ENCODE measurements around the gene SHCBP1. TPM values are rescaled to one million over a fixed set of nuclear protein-coding genes. Genes with fewer than 3 reads are reported as not detected.
"Not testable (repeated sequence)": the region's sequence is repeated elsewhere in the genome, so short reads cannot be mapped to it uniquely, and the experiment has no call there.

Gene SHCBP1
- total RNA-seq, 1 donor: 31.5 TPM

DNA sequence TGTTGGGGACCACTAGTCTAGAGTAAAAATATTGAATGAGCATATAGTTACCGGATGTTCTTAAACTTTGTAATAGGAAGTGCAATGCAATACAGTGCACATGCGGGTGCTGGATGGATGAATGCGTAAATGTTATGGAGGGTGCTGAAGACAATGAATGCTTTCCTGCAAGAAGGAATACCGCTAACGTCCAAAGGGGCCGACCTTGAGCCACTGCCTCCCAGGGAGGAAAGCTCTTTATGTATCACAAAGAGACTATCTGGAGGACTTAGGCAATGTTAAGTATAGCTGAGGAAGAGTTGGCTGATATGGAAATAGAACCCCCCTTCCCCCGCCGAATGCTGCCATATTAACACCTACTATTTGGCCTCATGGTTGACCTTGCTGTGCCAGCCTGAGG, 27.5 kb upstream of the SHCBP1 start:
- DNase-seq (ENCODE audit: low read depth): no peak
- H3K4me3 ChIP-seq (ENCODE audit: low read depth, low read length): no peak overlapping the region
- TF ChIP-seq, protein P1, sequence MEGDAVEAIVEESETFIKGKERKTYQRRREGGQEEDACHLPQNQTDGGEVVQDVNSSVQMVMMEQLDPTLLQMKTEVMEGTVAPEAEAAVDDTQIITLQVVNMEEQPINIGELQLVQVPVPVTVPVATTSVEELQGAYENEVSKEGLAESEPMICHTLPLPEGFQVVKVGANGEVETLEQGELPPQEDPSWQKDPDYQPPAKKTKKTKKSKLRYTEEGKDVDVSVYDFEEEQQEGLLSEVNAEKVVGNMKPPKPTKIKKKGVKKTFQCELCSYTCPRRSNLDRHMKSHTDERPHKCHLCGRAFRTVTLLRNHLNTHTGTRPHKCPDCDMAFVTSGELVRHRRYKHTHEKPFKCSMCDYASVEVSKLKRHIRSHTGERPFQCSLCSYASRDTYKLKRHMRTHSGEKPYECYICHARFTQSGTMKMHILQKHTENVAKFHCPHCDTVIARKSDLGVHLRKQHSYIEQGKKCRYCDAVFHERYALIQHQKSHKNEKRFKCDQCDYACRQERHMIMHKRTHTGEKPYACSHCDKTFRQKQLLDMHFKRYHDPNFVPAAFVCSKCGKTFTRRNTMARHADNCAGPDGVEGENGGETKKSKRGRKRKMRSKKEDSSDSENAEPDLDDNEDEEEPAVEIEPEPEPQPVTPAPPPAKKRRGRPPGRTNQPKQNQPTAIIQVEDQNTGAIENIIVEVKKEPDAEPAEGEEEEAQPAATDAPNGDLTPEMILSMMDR (IDR thresholded peaks at IDR 0.05; ENCODE audit: insufficient read depth, low read depth, low read length): peak; percentile 23

DNA sequence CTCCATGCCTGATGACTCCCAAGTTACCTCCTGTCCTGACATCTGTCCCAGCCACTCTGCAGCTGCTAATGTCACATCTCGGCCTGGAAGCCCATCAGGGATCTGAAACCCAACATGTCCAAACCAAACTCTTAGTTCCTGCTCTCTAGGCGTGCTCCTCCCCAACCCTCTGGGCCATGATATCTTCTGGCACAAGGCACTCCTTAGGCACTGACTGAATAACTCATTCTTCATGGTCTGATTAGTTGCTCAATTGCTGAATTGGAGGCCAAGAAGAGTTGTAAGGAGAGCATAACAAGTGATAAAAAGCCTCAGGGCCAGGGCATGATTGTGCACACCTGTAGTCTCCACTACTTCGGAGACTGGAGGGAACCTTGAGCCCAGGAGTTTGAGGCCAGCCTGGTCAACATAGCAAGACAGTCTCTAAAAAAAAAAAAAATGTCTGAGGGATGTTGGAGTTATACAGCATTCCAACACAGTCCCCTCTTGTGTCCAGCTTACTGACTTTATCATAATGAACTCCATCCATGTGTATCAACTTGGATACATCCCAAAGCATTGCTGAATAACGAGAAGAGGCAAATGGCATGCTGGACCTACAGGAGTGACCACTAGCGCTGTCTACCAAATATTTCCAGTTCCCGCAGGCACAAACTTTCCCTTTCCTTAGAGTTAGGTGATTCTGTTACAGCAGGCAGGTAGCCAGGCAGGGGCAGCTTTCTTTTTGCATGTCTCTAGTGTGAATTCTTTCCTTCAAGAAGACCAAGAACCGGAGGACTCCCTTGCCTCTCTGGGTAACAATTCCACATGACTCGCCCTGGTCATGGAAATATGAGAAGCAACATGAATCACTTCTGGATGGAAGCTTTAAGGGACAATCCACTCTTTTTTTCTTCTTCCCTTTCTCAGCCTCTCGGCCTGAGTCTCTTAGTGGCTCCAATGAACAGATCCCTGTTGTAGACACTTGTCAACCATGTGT, 18.1 kb upstream of the SHCBP1 start:
- no peak overlapping the region for H3K4me3 ChIP-seq (ENCODE audit: low read depth, low read length)
- no peak for DNase-seq (ENCODE audit: low read depth)
- TF ChIP-seq, protein P1 (IDR thresholded peaks at IDR 0.05; ENCODE audit: insufficient read depth, low read depth, low read length): no peak

DNA sequence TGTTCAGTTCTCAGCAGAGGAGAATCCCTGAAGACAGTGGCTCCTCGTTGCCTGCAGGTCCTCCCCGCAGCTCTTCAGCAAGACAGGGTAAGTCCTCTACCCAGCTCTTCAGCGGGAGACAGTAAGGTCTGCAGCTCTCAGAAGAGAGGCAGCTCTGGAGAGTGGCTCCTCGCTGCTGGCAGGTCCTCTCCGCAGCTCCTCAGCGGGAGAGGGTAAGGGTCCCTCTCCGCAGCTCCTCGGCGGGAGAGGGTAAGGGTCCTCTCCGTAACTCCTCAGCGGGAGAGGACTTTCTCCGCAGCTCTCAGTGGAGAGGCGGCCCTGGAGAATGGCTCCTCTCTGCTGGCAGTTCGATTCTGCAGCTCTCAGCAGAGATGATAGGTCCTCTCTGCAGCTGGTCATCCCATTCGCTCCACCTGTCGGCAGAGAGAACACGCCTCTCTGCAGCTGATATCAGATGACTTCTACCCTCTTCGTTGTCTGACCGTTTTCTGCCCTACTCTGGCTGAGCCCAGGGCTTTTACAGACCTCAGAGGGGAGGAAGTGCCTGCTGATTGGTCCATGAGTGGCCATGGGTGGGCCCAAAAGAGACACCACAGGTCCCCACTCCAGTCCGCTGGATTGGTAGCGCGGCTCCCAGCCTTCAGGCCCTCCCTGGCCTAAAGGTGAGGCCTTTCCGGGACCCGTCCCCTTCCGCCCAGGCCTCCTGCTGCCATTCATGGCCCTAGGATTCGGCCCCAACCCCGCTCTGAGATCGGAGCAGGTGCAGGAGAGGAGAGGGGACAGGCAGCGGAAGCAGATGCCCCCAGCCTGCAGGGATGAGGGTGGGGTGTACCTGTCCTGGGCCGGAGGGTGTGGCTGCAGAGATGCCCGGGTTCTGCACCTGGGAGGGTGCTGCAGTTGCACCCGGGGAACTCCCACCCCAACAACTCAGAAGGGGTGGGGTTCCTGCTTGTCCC, 11.9 kb upstream of the SHCBP1 start:
- H3K4me3 ChIP-seq (ENCODE audit: low read depth, low read length): peak overlapping the region; percentile 39
- no peak for DNase-seq (ENCODE audit: low read depth)
- TF ChIP-seq, protein P1 (IDR thresholded peaks at IDR 0.05; ENCODE audit: insufficient read depth, low read depth, low read length): no peak

DNA sequence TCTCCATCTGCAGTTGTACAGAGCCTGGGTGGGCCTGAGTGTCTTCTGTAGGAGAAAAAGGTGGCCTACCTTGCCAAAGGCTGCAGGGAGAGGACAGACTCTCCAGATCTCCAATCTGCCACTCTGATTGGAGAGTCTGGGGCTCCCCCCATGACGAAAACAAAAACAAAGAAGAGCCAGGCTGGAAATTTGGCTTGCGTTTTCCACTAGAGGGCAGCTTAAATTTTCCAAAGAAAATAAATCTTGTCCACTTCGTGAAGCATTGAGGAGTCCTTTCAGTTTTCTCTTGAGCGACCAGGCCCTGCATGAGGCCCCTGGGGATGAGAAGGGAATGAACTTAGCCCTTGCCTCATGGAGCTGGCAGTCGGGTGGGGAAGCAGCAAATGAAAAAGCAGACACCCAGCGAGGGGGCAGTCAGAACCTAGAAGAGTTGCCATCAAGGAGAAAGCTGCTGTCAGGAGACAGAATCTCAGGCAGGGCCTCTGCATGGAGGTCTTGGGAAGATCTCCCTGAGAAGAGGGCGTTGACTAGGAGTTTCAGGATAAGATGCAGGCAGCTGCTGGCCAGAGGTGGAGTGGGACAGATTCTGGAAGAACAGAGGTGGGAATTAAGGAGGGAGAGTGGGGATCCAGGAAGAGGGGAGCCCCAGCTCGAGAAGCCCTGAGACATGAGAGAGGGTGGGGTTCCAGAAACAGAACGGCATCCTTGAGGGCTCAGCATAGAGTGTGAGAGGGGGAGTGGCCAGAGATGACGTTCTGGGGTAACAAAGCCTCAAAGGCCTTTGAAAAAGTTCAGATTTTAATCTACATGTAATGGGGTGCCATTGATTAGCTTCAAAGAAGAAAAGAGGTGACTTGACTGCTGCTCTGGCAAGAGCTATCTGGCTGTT, 8.4 kb upstream of the SHCBP1 start:
- H3K4me3 ChIP-seq (ENCODE audit: low read depth, low read length): peak overlapping the region; percentile 17
- peak; percentile 72 for DNase-seq (ENCODE audit: low read depth)
- TF ChIP-seq, protein P1 (IDR thresholded peaks at IDR 0.05; ENCODE audit: insufficient read depth, low read depth, low read length): peak; percentile 58

DNA sequence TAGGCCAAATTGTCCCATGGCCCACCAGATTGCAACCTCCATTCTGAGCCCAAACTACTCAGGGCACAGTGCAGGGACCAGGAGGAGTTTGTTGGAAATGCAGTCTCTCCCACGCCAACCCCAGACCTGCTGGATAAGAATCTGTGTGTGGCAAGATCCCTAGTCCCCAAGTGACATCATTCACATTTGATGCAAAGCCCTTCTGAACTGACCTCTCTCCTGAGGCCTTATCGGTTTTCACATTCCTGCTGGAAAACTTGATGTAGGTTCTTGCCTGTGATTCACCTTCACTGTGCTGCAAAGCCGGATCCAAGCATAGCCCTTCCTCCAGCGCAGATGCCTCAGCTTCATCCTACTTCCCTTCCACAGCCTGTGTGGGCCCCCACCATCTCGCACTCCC, 6.6 kb upstream of the SHCBP1 start:
- no peak overlapping the region for H3K4me3 ChIP-seq (ENCODE audit: low read depth, low read length)
- TF ChIP-seq, protein P1 (IDR thresholded peaks at IDR 0.05; ENCODE audit: insufficient read depth, low read depth, low read length): no peak
- no peak for DNase-seq (ENCODE audit: low read depth)

DNA sequence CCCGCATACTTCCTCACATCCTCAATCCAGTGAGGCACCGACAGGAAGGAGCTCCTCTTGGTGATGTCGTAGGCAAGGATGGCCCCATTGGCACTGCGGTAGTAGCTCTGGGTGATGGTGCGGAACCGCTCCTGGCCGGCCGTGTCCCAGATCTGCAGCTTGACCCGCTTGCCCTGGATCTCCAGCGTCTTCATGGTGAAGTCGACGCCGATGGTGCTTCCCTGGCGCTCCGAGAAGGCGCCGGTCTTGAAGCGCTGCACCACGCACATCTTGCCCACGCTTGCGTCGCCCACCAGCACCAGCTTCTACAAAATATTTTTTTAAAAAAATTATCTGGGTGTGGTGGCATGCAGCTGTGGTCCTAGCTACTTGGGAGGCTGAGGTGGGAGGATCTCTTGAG, 5.5 kb upstream of the SHCBP1 start:
- not testable (repeated sequence) for DNase-seq (ENCODE audit: low read depth); H3K4me3 ChIP-seq (ENCODE audit: low read depth, low read length)

DNA sequence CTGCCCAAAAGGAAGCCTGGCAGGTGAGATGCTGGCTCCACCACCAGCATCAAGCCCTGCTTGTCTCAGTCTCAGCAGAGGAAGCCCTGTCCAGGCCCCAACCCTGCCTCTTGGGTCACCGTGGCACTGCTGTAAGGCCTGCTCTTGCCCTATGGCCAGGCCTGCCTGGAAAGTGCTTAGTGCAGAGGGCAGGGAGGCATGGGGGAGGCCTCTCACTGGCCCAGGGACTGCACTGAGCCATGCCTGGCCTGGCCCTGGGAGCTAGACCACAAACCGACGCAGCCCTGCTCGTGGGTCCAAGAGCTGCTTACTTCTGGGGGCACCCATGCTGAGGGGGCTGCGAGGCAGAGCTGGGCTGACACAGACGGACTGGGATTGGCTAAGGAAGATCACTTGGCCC, 3.7 kb upstream of the SHCBP1 start:
- H3K4me3 ChIP-seq (ENCODE audit: low read depth, low read length); DNase-seq (ENCODE audit: low read depth): not testable (repeated sequence)

DNA sequence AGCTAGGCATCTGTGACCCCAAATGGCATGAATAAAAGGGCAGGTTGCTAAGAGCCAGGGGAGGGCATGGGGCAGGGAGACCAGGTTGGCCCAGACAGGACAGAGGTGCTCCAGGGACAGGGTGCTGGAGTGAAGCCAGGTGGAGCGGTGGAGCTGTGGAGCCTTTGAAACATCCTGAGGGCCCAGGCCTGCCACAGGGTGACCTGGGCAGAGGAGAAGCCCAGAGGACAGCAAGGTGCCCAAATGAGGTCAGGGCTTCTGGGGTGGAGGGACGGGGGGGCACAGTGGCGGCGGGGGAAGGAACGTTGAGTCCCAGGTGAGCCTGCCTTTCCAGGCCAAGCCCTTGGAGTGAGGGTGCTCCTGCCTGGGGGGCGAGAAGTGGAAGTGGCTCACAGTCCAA, 2.5 kb upstream of the SHCBP1 start:
- not testable (repeated sequence) for H3K4me3 ChIP-seq (ENCODE audit: low read depth, low read length)

DNA sequence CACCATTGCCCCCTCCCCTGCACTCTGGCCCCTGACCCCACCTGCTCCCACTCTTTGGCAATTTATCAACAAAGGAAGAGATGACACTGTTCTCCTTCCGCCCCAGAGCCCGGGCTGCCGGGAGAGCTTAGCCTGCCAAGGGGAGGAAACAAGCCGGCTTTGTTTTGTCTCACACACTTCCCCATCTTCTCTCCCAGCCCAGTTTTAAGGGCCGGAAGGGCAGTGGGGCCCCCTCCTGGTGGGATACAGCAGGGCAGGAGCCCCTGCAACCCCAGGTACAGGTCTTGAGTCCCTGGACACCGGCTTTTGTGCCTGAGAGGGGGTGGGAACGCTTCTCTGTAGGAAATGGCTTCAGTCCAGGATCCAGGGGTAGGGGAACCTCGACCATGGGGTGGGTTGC, 2.1 kb upstream of the SHCBP1 start:
- not testable (repeated sequence) for DNase-seq (ENCODE audit: low read depth)

More for the DNA sequence above, 2.5 kb upstream of the SHCBP1 start:
- DNase-seq (ENCODE audit: low read depth): not testable (repeated sequence)

More for the DNA sequence above, 2.1 kb upstream of the SHCBP1 start:
- not testable (repeated sequence) for H3K4me3 ChIP-seq (ENCODE audit: low read depth, low read length)
